A549 (cell line): ENCODE data around the gene EBF3. TPM values are rescaled to one million over a fixed set of nuclear protein-coding genes. Genes with fewer than 3 reads are reported as not detected.

ENCODE experiments used
- ATAC-seq, 2 experiments: fragments of 200-7000 bp in 1 of 2; fragments of >200 bp in 1 of 2; cut with Nextera tagmentation in 1 of 2; cut with Tn5 transposase in 1 of 2; 3 replicates each; pipeline versions ENCODE4 v1.8.0 to v1.9.1; 2018 to 2020; ENCODE audit warnings: mild to moderate bottlenecking in 1 of 2, moderate library complexity in 1 of 2
- CTCF ChIA-PET: fragments of 300-600 bp; sonication (Branson Sonifier 250); formaldehyde crosslinking; extraction: SDS; loops from one replicate; lab custom pipeline; 2021; ENCODE audit warnings: antibody characterized with exemption, inconsistent platforms; lab: Yijun Ruan, JAX
- POLR2A ChIA-PET: fragments of 350-600 bp; formaldehyde crosslinking; extraction: SDS; loops from one replicate; lab custom pipeline; 2021; ENCODE audit warnings: antibody characterized with exemption, inconsistent platforms; lab: Yijun Ruan, JAX
- DNase-seq, 2 experiments: peaks; one replicate each; pipeline versions ENCODE4 v3.0.0 to v3.0.0-alpha.2; 2011 to 2016; ENCODE audit warnings: low read depth in 1 of 2, low spot score in 1 of 2
- FAIRE-seq: peaks from 2 replicates; lab custom pipeline; 2011; peaks lifted over from hg19 to GRCh38; lab: Jason Lieb, UNC
- H3K27ac ChIP-seq, 2 experiments: fragments of >200 bp; sonication (Bioruptor Twin); formaldehyde crosslinking; 3 replicates each; pipeline ENCODE4 v1.5.1; 2016 to 2017
- H3K4me1 ChIP-seq: fragments of >200 bp; sonication (Bioruptor Twin); formaldehyde crosslinking; 3 replicates; pipeline ENCODE4 v1.6.1; 2016
- H3K4me2 ChIP-seq: fragments of >200 bp; sonication (Bioruptor Twin); formaldehyde crosslinking; 3 replicates; pipeline ENCODE4 v1.6.1; 2016
- H3K4me3 ChIP-seq: fragments of >200 bp; sonication (Bioruptor Twin); formaldehyde crosslinking; 3 replicates; pipeline ENCODE4 v1.5.1; 2016
- H3K9me3 ChIP-seq: fragments of >200 bp; sonication (Bioruptor Twin); formaldehyde crosslinking; 3 replicates; pipeline ENCODE4 v1.6.1; 2016
- CBX8 ChIP-seq: fragments of 200-600 bp; sonication (generic); IDR thresholded peaks from 2 replicates; pipeline ENCODE4 v1.6.1; 2016
- CHD2 ChIP-seq: fragments of 150-350 bp; IDR thresholded peaks from 2 replicates; pipeline ENCODE4 v1.6.1; 2014; ENCODE audit warnings: low read length; ENCODE audit not compliant: partially characterized antibody
- EHF ChIP-seq: fragments of 250-450 bp; sonication (Bioruptor Pico); IDR thresholded peaks from 2 replicates; pipeline ENCODE4 v1.5.0; 2020; ENCODE audit warnings: mild to moderate bottlenecking
- EP300 ChIP-seq, 2 experiments: fragments of >200 bp; sonication (Bioruptor Twin); formaldehyde crosslinking; IDR thresholded peaks; 2 replicates in 1 of 2; 3 replicates in 1 of 2; pipeline ENCODE4 v1.6.1; 2016 to 2017
- ESRRA ChIP-seq: fragments of 150-350 bp; IDR thresholded peaks from 2 replicates; pipeline ENCODE4 v1.6.1; 2014; ENCODE audit warnings: mild to moderate bottlenecking, low read length, borderline replicate concordance
- FOSL2 ChIP-seq, 2 experiments: fragments of 450-650 bp in 1 of 2; fragments of >200 bp in 1 of 2; sonication (Bioruptor Twin) in 1 of 2; formaldehyde crosslinking; IDR thresholded peaks; 2 replicates each; pipeline versions ENCODE4 v1.5.0 to v1.6.1; 2016 to 2020; ENCODE audit warnings: mild to moderate bottlenecking in 1 of 2, moderate library complexity in 1 of 2
- FOXS1 ChIP-seq: fragments of 250-450 bp; sonication (Bioruptor Pico); IDR thresholded peaks from 2 replicates; pipeline ENCODE4 v1.5.0; 2020; ENCODE audit warnings: mild to moderate bottlenecking, moderate library complexity
- GATA3 ChIP-seq: IDR thresholded peaks from 2 replicates; pipeline ENCODE4 v1.6.1; 2012; ENCODE audit warnings: borderline replicate concordance
- HOXA7 ChIP-seq: fragments of 250-450 bp; sonication (Bioruptor Pico); IDR thresholded peaks from 2 replicates; pipeline ENCODE4 v1.5.0; 2020; ENCODE audit warnings: mild to moderate bottlenecking, moderate library complexity
- JUNB ChIP-seq: fragments of >200 bp; sonication (Bioruptor Twin); formaldehyde crosslinking; IDR thresholded peaks from 2 replicates; pipeline ENCODE4 v1.6.1; 2016
- KDM5A ChIP-seq: fragments of 200-600 bp; sonication (generic); IDR thresholded peaks from 2 replicates; pipeline ENCODE4 v1.6.1; 2016; ENCODE audit warnings: antibody characterized with exemption, mild to moderate bottlenecking
- MAFK ChIP-seq: fragments of 450-650 bp; IDR thresholded peaks from 2 replicates; pipeline ENCODE4 v1.6.1; 2014; ENCODE audit not compliant: partially characterized antibody
- MYC ChIP-seq: IDR thresholded peaks from 2 replicates; pipeline ENCODE4 v1.6.1; 2012; ENCODE audit warnings: mild to moderate bottlenecking, inconsistent platforms, low read length, improper control_type of control experiment, borderline replicate concordance
- POLR2A ChIP-seq: IDR thresholded peaks from 2 replicates; pipeline ENCODE4 v1.6.1; 2012; ENCODE audit warnings: mild to moderate bottlenecking, low read length
- RFX5 ChIP-seq: fragments of 450-650 bp; IDR thresholded peaks from 2 replicates; pipeline ENCODE4 v1.7.1; 2014; ENCODE audit warnings: antibody characterized with exemption, mild to moderate bottlenecking, moderate library complexity
- SMC3 ChIP-seq: fragments of >200 bp; sonication (Bioruptor Twin); formaldehyde crosslinking; IDR thresholded peaks from 3 replicates; pipeline ENCODE4 v1.6.1; 2018; ENCODE audit warnings: inconsistent platforms
- ZNF302 ChIP-seq: fragments of 250-450 bp; sonication (Bioruptor Pico); IDR thresholded peaks from 2 replicates; pipeline ENCODE4 v1.9.0; 2021; ENCODE audit warnings: inconsistent platforms, mild to moderate bottlenecking, moderate library complexity
- WGBS: methylation state at CpG from one replicate; pipeline ENCODE4 v1.1.6; 2017; ENCODE audit errors: missing lambda C conversion rate; 5-methylcytosine and 5-hydroxymethylcytosine counted together
- polyA plus RNA-seq, 4 experiments: library from polyadenylated mRNA; depleted of rRNA in 3 of 4; stranded (reverse); fragments of >200 nt; fragmentation: RNase III in 1 of 4; extraction: RNeasy Plus Mini Kit Qiagen cat#74134 plus additional on column Dnase treatment in 1 of 4; gene quantifications; 2 replicates in 3 of 4; 3 replicates in 1 of 4; pipeline ENCODE4 v1.2.3, GENCODE V29; 2011 to 2017
- TF ChIP-seq, protein P1 (sequence below): fragments of 150-350 bp; IDR thresholded peaks from 2 replicates; pipeline ENCODE4 v1.6.1; 2014; ENCODE audit warnings: low read depth, mild to moderate bottlenecking, low read length
- TF ChIP-seq, protein P2 (sequence below): fragments of 250-450 bp; sonication (Bioruptor Pico); IDR thresholded peaks from 2 replicates; pipeline ENCODE4 v1.5.0; 2020; ENCODE audit warnings: low read depth, mild to moderate bottlenecking, moderate library complexity
- TF ChIP-seq, protein P3 (sequence below): fragments of >200 bp; sonication (Bioruptor Twin); formaldehyde crosslinking; IDR thresholded peaks from 3 replicates; pipeline ENCODE4 v1.5.1; 2016
- TF ChIP-seq, protein P4 (sequence below): IDR thresholded peaks from 2 replicates; pipeline ENCODE4 v1.6.1; 2012

The EBF3 gene
- polyA plus RNA-seq, 2 of the 4 experiments (the other 2 are of a cell fraction) = 0.12 TPM; not detected in 1

DNA sequence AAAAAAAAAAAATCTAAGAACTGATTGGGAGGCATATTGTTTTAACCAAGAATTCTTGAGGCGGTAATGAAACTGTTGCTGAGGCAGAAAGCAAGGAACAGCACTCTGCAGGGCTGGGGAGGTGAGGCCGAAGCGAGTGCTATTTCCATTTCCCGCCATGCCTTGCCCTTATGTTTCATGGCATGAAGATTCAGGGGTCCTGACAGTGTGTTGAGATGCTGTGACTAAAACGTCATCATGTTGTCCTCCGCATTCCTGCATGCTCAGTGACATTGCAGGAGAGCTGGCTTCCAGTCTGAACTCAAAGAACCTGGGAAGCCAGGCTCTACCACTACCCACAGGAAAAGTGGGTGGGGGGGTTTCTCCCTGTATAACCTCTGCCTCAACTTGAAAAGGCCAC lies 85.2 kb downstream of the EBF3 start:
- DNase-seq (no peak), FAIRE-seq (no peak), ATAC-seq (no peak)
- CTCF ChIA-PET = interaction anchor here (1.1 to 1.6 kb wide), 2 partner anchors 10 to 113 kb away, joined by 3 to 5 read pairs; no protein-coding TSS in a partner anchor
- TF ChIP-seq RFX5 (no peak), SMC3 (no peak), KDM5A (no peak), MAFK (no peak), JUNB (no peak), MYC (no peak), CBX8 (no peak), HOXA7 (CRISPR knock-in tag) (no peak), ESRRA (no peak), GATA3 (no peak)
- TF ChIP-seq, protein P1, sequence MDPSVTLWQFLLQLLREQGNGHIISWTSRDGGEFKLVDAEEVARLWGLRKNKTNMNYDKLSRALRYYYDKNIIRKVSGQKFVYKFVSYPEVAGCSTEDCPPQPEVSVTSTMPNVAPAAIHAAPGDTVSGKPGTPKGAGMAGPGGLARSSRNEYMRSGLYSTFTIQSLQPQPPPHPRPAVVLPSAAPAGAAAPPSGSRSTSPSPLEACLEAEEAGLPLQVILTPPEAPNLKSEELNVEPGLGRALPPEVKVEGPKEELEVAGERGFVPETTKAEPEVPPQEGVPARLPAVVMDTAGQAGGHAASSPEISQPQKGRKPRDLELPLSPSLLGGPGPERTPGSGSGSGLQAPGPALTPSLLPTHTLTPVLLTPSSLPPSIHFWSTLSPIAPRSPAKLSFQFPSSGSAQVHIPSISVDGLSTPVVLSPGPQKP = no peak
- TF ChIP-seq, protein P2, sequence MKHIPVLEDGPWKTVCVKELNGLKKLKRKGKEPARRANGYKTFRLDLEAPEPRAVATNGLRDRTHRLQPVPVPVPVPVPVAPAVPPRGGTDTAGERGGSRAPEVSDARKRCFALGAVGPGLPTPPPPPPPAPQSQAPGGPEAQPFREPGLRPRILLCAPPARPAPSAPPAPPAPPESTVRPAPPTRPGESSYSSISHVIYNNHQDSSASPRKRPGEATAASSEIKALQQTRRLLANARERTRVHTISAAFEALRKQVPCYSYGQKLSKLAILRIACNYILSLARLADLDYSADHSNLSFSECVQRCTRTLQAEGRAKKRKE (CRISPR knock-in tag) = no peak
- POLR2A ChIA-PET = no interaction called here
- Histone ChIP-seq H3K9me3 (no peaks in the 10 kb centered on the region), H3K27ac (no peak overlapping the region), H3K4me1 (no peaks in the 10 kb centered on the region), H3K4me2 (no peak overlapping the region), H3K4me3 (no peak overlapping the region)
- 68% methylated on average over 6 of the region's 6 CpGs for WGBS

DNA sequence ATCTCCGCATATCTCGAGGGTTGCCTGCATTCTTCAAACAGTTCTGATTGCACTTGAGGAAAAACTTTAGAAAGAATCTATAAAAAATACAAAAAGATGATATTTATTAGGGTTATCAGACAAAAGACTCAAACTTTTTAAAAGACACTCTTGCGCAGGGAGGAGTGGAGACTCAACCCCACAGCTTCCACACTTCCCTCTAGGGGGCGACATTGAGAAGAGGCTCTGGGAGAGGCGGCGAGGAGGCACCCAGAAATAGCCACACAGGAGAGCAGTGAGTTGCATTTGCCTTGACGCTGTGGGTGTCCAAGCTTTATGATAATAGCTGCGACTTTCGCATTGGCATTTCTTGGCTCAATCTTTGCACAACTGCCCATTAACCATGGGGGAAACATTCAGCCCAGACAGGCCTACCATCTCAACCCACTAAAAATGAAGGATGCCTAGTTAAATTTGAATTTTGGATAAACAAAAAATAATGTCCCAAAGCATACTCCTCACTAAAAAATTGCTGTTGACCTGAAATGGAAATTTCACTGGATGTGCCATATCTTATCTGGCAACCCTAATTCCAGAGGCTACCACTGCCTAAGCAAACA lies 86.2 kb downstream of the EBF3 start:
- WGBS = 41% methylated on average over 8 of the region's 9 CpGs
- FAIRE-seq (no peak), ATAC-seq (peak in 1 of 2 experiments; percentile 83; a peak in 3 of 6 replicates), DNase-seq (peak in 1 of 2 experiments; percentile 22)
- ChIA-PET POLR2A (interaction anchor here (0.6 kb wide), 1 partner anchor 969 kb away, joined by 4 read pairs; no protein-coding TSS in a partner anchor), CTCF (interaction anchor here (0.7 to 1.8 kb wide), 4 partner anchors 11 to 809 kb away, joined by 3 to 6 read pairs (median 4); no protein-coding TSS in a partner anchor)
- no peak overlapping the region for H3K4me2 ChIP-seq
- H3K9me3 ChIP-seq = no peaks in the 10 kb centered on the region
- H3K4me1 ChIP-seq = no peaks in the 10 kb centered on the region
- TF ChIP-seq, protein P3, sequence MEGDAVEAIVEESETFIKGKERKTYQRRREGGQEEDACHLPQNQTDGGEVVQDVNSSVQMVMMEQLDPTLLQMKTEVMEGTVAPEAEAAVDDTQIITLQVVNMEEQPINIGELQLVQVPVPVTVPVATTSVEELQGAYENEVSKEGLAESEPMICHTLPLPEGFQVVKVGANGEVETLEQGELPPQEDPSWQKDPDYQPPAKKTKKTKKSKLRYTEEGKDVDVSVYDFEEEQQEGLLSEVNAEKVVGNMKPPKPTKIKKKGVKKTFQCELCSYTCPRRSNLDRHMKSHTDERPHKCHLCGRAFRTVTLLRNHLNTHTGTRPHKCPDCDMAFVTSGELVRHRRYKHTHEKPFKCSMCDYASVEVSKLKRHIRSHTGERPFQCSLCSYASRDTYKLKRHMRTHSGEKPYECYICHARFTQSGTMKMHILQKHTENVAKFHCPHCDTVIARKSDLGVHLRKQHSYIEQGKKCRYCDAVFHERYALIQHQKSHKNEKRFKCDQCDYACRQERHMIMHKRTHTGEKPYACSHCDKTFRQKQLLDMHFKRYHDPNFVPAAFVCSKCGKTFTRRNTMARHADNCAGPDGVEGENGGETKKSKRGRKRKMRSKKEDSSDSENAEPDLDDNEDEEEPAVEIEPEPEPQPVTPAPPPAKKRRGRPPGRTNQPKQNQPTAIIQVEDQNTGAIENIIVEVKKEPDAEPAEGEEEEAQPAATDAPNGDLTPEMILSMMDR = peak; percentile 32; the same call in 2 of the 3 replicates
- TF ChIP-seq FOXS1 (CRISPR knock-in tag) = no peak
- H3K4me3 ChIP-seq = no peak overlapping the region
- no peak overlapping the region for H3K27ac ChIP-seq

DNA sequence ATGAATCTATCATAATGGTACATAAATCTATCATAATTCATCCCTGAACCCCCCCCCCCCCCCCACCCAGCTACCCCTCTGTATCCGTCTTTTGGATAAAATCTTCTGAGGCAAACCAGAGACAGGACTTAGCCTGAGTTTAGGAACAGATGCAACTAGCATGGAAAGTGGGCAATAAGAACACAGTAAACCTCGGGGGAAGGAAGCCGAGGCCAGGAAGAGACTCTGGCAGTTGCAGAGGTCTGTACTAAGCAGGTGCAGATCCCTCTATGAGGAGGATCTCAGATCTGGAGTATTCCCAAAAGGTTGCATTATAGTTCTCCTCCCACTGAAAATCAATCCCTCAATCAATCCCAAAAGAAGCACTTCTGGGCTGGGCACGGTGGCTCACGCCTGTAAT lies 87.2 kb downstream of the EBF3 start:
- DNase-seq (no peak), ATAC-seq (no peak), FAIRE-seq (no peak)
- Histone ChIP-seq H3K4me1 (no peaks in the 10 kb centered on the region), H3K9me3 (no peaks in the 10 kb centered on the region), H3K4me2 (no peak overlapping the region), H3K27ac (no peak overlapping the region), H3K4me3 (no peak overlapping the region)
- ChIA-PET POLR2A (no interaction called here), CTCF (interaction anchor here (0.7 to 1.8 kb wide), 2 partner anchors 12 to 808 kb away, joined by 3 to 6 read pairs; no protein-coding TSS in a partner anchor)
- 47% methylated on average over 5 of the region's 5 CpGs for WGBS
- TF ChIP-seq POLR2A (no peak), GATA3 (no peak), EHF (CRISPR knock-in tag) (no peak), ZNF302 (CRISPR knock-in tag) (no peak), CBX8 (no peak), RFX5 (no peak), CHD2 (no peak), KDM5A (no peak), EP300 (IDR thresholded peaks at IDR 0.05) (no peak), FOSL2 (IDR thresholded peaks at IDR 0.05) (no peak), FOSL2 (CRISPR knock-in tag; IDR thresholded peaks at IDR 0.05) (no peak)
- TF ChIP-seq, protein P4, sequence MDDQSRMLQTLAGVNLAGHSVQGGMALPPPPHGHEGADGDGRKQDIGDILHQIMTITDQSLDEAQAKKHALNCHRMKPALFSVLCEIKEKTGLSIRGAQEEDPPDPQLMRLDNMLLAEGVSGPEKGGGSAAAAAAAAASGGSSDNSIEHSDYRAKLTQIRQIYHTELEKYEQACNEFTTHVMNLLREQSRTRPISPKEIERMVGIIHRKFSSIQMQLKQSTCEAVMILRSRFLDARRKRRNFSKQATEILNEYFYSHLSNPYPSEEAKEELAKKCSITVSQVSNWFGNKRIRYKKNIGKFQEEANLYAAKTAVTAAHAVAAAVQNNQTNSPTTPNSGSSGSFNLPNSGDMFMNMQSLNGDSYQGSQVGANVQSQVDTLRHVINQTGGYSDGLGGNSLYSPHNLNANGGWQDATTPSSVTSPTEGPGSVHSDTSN = no peak
